ENCODE measurements around the gene DIRAS1. TPM values are rescaled to one million over a fixed set of nuclear protein-coding genes. Genes with fewer than 3 reads are reported as not detected.

DIRAS1 gene
- total RNA-seq, 4 donors from 2014 or later, result 0.18 to 23.1 (median 1.4) TPM

GRCh38 chr19:2766594-2767372 is 45.6 kb upstream of the DIRAS1 start:
- DNase-seq, result peak in 1 of 3 donors; percentile 40
- no peaks in the 10 kb centered on the region for H3K9me3 ChIP-seq
- no peaks in the 10 kb centered on the region for H3K27me3 ChIP-seq
- H3K36me3 ChIP-seq, result peaks cover 0 to 63% (median 0%) of the 10 kb centered on the region in 3 donors
- TF ChIP-seq POLR2A (IDR thresholded peaks at IDR 0.05) (no peak), CTCF (IDR thresholded peaks at IDR 0.05) (no peak)
- no peak overlapping the region for H3K27ac ChIP-seq
- H3K4me3 ChIP-seq, result no peak overlapping the region
- H3K4me1 ChIP-seq, result peaks cover 0 to 10% (median 0%) of the 10 kb centered on the region in 4 donors

- H3K9me3 ChIP-seq, result no peaks in the 10 kb centered on the region
- H3K4me3 ChIP-seq, result no peak overlapping the region
- peaks cover 0 to 76% (median 0%) of the 10 kb centered on the region in 3 donors for H3K36me3 ChIP-seq
- no peak for DNase-seq
- no peak for TF ChIP-seq POLR2A (IDR thresholded peaks at IDR 0.05)
- no peak for TF ChIP-seq CTCF (IDR thresholded peaks at IDR 0.05)
- no peaks in the 10 kb centered on the region for H3K27me3 ChIP-seq
- no peak overlapping the region for H3K27ac ChIP-seq
- H3K4me1 ChIP-seq, result peaks cover 0 to 3% (median 0%) of the 10 kb centered on the region in 4 donors
Measured at GRCh38 chr19:2765376-2765775, 44.2 kb upstream of the DIRAS1 start.

GRCh38 chr19:2764945-2765344 is 43.8 kb upstream of the DIRAS1 start:
- Histone ChIP-seq H3K4me1 (no peaks in the 10 kb centered on the region), H3K27me3 (no peaks in the 10 kb centered on the region), H3K36me3 (peaks cover 0 to 79% (median 0%) of the 10 kb centered on the region in 3 donors), H3K4me3 (no peak overlapping the region), H3K27ac (no peak overlapping the region), H3K9me3 (no peaks in the 10 kb centered on the region)
- TF ChIP-seq CTCF (IDR thresholded peaks at IDR 0.05) (no peak), POLR2A (IDR thresholded peaks at IDR 0.05) (no peak)
- DNase-seq, result no peak

- Histone ChIP-seq H3K36me3 (peaks cover 0 to 90% (median 0%) of the 10 kb centered on the region in 3 donors), H3K27me3 (no peaks in the 10 kb centered on the region), H3K4me3 (no peak overlapping the region), H3K4me1 (no peaks in the 10 kb centered on the region), H3K27ac (no peak overlapping the region), H3K9me3 (no peaks in the 10 kb centered on the region)
- no peak for DNase-seq
- TF ChIP-seq POLR2A (IDR thresholded peaks at IDR 0.05) (no peak), CTCF (IDR thresholded peaks at IDR 0.05) (no peak)
Measured at GRCh38 chr19:2763687-2764086, 42.5 kb upstream of the DIRAS1 start.

- DNase-seq, result no peak
- peaks cover 0 to 93% (median 0%) of the 10 kb centered on the region in 3 donors for H3K36me3 ChIP-seq
- TF ChIP-seq POLR2A (IDR thresholded peaks at IDR 0.05) (no peak), CTCF (IDR thresholded peaks at IDR 0.05) (no peak)
- H3K9me3 ChIP-seq, result no peaks in the 10 kb centered on the region
- no peak overlapping the region for H3K4me3 ChIP-seq
- no peaks in the 10 kb centered on the region for H3K27me3 ChIP-seq
- H3K27ac ChIP-seq, result no peak overlapping the region
- H3K4me1 ChIP-seq, result no peaks in the 10 kb centered on the region
Measured at GRCh38 chr19:2762783-2763496, 41.8 kb upstream of the DIRAS1 start.
